ENCODE measurements around the gene FBXL4.

The FBXL4 gene

GRCh38 chr6:98836962-98837944 is 110.5 kb downstream of the FBXL4 start:
- DNase-seq: no peak

GRCh38 chr6:98836025-98836961 is 111.5 kb downstream of the FBXL4 start:
- DNase-seq: no peak

- no peak for DNase-seq
Measured at GRCh38 chr6:98835149-98836024, 112.4 kb downstream of the FBXL4 start.

- peak; percentile 87 for DNase-seq
Measured at GRCh38 chr6:98834060-98835031, 113.4 kb downstream of the FBXL4 start, which contains the start of gene POU3F2. Gene POU3F2 (plus strand): TSS chr6:98834574. CDS start chr6:98834874, 300 bp downstream.

GRCh38 chr6:98833307-98834059 is 114.3 kb downstream of the FBXL4 start:
- DNase-seq: no peak

GRCh38 chr6:98833057-98833306 is 114.8 kb downstream of the FBXL4 start:
- DNase-seq: no peak

GRCh38 chr6:98832284-98833056 is 115.3 kb downstream of the FBXL4 start:
- DNase-seq: peak; percentile 54

GRCh38 chr6:98831959-98832283 is 115.8 kb downstream of the FBXL4 start:
- no peak for DNase-seq

GRCh38 chr6:98831057-98831958 is 116.4 kb downstream of the FBXL4 start:
- no peak for DNase-seq

- DNase-seq: no peak
Measured at GRCh38 chr6:98830146-98830545, 117.6 kb downstream of the FBXL4 start.

GRCh38 chr6:98828941-98829411 is 118.8 kb downstream of the FBXL4 start:
- no peak for DNase-seq

GRCh38 chr6:98828211-98828788 is 119.4 kb downstream of the FBXL4 start:
- no peak for DNase-seq

GRCh38 chr6:98827295-98828159 is 120.2 kb downstream of the FBXL4 start:
- DNase-seq: no peak

- DNase-seq: no peak
Measured at GRCh38 chr6:98825600-98826230, 122.0 kb downstream of the FBXL4 start.

GRCh38 chr6:98824902-98825599 is 122.7 kb downstream of the FBXL4 start:
- DNase-seq: no peak
